Measurements from ENCODE around the gene PAK1.

Gene PAK1

GRCh38 chr11:77284476-77285468, 189.1 kb downstream of the PAK1 start:
- TF ChIP-seq CTCF (IDR thresholded peaks at IDR 0.05; ENCODE audit: control insufficient read depth, insufficient read depth, low read depth, low read length, missing control alignments) = no peak
- no peak for DNase-seq (ENCODE audit: low read depth)
- H3K4me3 ChIP-seq (ENCODE audit: control insufficient read depth, low read depth, low read length) = no peak overlapping the region

GRCh38 chr11:77283101-77283500, 190.8 kb downstream of the PAK1 start:
- DNase-seq (ENCODE audit: low read depth) = no peak
- H3K4me3 ChIP-seq (ENCODE audit: control insufficient read depth, low read depth, low read length) = no peak overlapping the region
- TF ChIP-seq CTCF (IDR thresholded peaks at IDR 0.05; ENCODE audit: control insufficient read depth, insufficient read depth, low read depth, low read length, missing control alignments) = no peak

- H3K4me3 ChIP-seq (ENCODE audit: control insufficient read depth, low read depth, low read length) = no peak overlapping the region
- TF ChIP-seq CTCF (IDR thresholded peaks at IDR 0.05; ENCODE audit: control insufficient read depth, insufficient read depth, low read depth, low read length, missing control alignments) = no peak
- DNase-seq (ENCODE audit: low read depth) = no peak
Measured at GRCh38 chr11:77278595-77279506, 195.0 kb downstream of the PAK1 start.

- no peak for TF ChIP-seq CTCF (IDR thresholded peaks at IDR 0.05; ENCODE audit: control insufficient read depth, insufficient read depth, low read depth, low read length, missing control alignments)
Measured at GRCh38 chr11:77276271-77276670, 197.6 kb downstream of the PAK1 start.

More at GRCh38 chr11:77276271-77276670, 197.6 kb downstream of the PAK1 start:
- DNase-seq (ENCODE audit: low read depth) = no peak
- H3K4me3 ChIP-seq (ENCODE audit: control insufficient read depth, low read depth, low read length) = no peak overlapping the region
